Activated effector memory CD4-positive, alpha-beta T cell treated with anti-CD3 and anti-CD28 coated beads, Interleukin-2, amount 50 U/mL, for 16 hours (primary cell): ENCODE data around the gene ZMYND11.

Experiments
- DNase-seq: peaks from one replicate; pipeline ENCODE4 v3.0.0-alpha.2; 2020

The ZMYND11 gene

GRCh38 chr10:135132-135600, at the start of gene ZMYND11:
TSS of gene ZMYND11 (plus strand) at chr10:135455. CDS start at chr10:180013, 44,558 bp downstream.
- peak; percentile 89 for DNase-seq

GRCh38 chr10:86031-86430, 49.2 kb upstream of the ZMYND11 start:
- DNase-seq, result no peak

GRCh38 chr10:87177-88080, 47.8 kb upstream of the ZMYND11 start:
- no peak for DNase-seq

- no peak for DNase-seq
These were observed 47.0 kb upstream of the ZMYND11 start for GRCh38 chr10:88253-88652.

DNA sequence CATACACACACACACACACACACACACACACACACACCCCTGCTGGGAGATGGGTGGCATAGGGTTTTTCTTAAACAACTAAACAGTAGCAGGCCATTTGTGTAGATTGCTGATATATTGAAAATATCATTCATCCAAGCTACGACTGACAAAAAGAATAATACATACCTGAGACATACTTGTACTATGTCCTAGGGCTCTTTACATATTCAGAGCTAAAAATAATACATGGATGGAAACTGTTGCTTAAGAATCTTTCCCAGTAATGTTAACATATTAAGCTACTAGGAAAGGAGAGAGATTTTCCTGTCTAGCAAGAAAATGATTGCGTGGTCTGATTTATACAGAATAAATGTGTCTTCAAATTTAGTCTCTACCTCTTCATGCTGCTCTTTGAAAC, 46.0 kb upstream of the ZMYND11 start:
- no peak for DNase-seq

- no peak for DNase-seq
These were observed 45.1 kb upstream of the ZMYND11 start for GRCh38 chr10:90161-90560.

DNA sequence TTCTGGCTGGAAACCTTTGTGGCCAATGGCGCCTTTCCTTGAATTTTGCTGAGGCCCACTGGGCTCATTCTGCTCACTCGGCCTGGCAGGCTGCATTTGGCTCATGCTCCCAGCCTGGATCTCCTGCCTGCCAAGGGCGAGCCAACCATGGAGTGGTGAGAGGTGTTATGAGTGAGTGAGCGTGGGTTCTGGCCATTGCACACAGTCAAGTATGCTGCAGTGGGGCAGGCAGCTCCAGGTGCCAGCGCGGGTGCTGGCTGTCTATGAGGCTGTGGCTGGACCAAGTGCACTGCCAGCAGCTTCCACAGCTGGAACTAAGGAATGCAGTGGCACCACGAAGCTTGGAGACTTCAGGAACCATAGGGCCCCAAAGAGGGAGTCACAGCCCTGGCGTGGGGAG, 43.9 kb upstream of the ZMYND11 start:
- no peak for DNase-seq

- DNase-seq, result no peak
These were observed 43.1 kb upstream of the ZMYND11 start for GRCh38 chr10:92153-92552.

GRCh38 chr10:92846-93245, 42.4 kb upstream of the ZMYND11 start:
- no peak for DNase-seq

DNA sequence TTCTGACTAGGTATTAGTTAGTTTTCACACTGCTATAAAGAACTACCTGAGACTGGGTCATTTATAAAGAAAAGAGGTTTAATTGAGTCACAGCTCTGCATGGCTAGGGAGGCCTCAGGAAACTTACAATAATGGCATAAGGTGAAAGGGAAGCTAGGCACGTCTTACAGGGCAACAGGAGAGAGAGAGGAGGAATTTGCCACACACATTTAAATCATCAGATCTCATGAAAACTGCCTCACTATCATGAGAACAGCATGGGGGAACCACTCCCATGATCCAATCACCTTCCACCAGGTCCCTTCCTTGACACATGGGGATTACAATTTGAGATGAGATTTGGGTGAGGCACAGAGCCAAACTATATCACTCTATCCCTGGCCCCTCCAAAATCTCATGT, 40.6 kb upstream of the ZMYND11 start:
- no peak for DNase-seq

- DNase-seq, result no peak
These were observed 39.7 kb upstream of the ZMYND11 start for GRCh38 chr10:95356-96115.

DNA sequence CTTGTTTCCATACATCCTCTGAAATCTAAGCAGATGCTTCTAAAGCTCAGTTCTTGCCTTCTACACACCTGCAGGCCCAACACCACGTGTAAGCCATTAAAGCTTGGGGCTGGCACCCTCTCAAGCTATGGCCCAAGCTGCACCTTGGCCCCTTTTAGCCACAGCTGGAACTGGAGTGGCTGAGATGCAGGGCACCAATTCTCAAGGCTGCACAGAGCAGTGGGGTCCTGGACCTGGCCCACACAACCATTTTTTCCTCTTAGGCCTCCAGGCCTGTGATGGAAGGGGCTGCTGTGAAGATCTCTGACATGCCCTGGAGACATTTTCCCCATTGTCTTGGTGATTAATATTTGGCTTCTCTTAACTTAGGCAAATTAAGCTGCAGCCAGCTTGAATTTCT, 38.8 kb upstream of the ZMYND11 start:
- DNase-seq, result no peak

DNA sequence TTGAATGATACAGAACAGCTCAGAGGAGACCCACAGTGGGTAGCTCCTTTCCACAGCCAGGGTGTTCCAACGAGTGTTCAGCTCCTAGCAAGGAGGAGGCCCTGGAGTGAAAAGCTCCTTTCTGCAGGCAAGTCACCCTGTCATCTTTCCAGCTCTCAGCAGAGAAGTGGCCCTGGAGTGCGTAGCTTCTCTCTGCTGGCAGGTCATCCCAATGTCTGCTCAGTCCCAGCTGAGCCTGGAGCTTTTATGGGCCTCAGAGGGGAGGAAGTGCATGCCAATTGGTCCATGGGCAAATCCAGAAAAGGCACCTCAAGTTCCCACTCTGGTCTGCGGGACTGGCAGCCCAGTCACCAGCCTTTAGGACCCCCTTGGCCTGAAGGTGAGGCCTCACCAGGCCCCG, 30.8 kb upstream of the ZMYND11 start:
- DNase-seq, result no peak

DNA sequence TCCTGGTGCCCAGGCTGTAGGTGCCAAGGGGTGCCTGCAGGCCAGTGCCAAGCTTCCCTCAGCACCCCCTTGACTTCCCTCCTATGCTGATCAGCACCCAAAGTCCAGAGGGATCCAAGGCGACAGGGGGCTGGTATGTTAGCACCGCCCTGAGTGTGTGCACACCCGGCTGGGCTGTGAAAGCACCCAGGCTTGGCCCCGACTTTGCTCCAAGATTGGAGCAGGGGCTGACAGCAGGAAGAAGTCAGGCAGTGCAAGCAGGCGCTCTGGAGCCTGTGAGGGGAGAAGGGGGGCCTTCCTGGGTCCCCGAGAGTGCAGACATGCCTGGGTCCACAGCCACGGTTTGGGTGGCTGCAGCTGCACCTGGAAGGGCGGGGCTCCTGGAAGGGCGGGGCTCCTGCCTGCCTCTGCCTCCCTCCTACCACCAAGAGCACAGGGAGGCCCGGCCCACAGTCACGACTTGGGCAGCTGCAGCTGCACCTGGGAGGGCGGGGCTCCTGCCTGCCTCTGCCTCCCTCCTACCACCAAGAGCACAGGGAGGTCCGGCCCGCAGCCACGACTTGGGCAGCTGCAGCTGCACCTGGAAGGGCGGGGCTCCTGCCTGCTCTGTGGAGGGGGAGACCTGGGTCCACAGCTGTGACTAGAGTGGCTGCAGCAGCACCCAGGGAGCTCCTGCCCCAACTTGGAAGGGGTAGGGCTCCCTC, 30.2 kb upstream of the ZMYND11 start:
- no peak for DNase-seq

DNA sequence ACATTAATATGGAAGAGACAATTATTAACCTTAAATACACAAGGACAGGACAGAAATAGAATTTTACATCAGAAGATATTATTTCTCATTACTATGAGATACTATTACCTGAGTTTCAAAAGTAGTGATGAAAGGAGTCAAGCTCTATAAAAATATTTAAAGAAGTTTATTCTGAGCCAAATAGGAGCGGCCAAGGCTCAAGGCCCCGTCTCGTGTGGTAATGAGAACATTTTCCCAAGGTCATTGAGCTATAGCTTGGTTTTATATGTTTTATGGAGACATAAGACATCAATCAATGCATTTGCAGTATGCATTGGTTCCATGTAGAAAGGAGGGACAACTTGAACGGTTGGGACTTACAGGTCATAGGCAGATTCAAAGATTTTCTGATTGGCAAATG, 29.4 kb upstream of the ZMYND11 start:
- no peak for DNase-seq

DNA sequence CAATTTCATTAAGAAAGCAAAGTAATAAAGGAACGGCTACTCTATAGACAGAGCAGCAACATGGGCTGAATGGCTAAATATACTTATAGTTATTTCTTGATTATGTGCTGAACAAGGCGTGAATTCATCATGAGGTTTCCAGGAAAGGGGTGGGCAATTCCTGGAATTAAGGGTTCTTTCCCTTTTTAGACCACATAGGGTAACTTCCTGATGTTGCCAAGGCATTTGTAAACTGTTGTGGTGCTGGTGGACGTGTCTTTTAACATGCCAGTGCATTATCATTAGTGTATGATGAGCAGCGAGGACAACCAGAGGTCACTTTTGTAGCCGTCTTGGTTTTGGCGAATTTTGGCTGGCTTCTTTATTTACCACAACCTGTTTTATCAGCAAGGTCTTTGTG, 28.5 kb upstream of the ZMYND11 start:
- DNase-seq, result no peak

- DNase-seq, result no peak
These were observed 23.0 kb upstream of the ZMYND11 start for GRCh38 chr10:112246-112645.

DNA sequence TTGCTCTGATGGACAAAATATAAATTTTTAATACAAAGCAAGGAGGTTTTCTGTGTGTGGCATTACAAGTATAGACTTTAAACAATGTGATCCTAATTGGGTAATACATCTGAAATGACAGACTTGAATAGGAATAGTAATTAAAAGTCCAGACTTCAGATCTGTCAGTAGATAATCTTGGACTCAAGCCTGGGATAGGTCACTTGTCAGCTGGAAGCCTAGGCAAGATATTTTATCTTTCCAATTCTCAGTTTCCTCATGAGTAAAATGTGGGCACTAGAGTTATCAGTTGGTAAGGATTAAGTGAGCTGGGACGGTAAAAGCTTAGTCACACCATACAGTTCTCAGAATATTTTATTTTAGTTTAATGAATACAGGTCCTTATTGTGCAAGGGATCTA, 10.4 kb upstream of the ZMYND11 start:
- DNase-seq, result no peak

- no peak for DNase-seq
These were observed 7.4 kb upstream of the ZMYND11 start for GRCh38 chr10:127612-128432.

DNA sequence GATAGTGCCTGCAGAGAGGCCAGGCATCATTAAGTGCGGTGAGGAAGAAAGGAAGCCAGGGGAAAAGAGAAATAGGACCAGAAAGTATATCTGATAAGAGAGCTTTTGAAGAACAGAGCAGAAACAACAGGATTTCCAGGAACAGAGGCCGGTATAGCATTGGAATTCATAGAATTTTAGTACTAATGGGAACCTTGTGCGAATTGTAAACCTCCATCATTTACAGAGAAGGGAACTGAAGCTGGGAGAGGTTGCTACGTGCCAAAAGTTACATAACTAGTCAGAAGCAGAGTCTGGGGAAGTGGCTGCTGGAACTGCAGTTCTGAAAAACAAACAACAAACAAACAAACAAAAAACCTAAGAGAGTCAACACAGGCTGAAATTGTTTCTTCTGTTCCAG, 5.4 kb upstream of the ZMYND11 start:
- no peak for DNase-seq

DNA sequence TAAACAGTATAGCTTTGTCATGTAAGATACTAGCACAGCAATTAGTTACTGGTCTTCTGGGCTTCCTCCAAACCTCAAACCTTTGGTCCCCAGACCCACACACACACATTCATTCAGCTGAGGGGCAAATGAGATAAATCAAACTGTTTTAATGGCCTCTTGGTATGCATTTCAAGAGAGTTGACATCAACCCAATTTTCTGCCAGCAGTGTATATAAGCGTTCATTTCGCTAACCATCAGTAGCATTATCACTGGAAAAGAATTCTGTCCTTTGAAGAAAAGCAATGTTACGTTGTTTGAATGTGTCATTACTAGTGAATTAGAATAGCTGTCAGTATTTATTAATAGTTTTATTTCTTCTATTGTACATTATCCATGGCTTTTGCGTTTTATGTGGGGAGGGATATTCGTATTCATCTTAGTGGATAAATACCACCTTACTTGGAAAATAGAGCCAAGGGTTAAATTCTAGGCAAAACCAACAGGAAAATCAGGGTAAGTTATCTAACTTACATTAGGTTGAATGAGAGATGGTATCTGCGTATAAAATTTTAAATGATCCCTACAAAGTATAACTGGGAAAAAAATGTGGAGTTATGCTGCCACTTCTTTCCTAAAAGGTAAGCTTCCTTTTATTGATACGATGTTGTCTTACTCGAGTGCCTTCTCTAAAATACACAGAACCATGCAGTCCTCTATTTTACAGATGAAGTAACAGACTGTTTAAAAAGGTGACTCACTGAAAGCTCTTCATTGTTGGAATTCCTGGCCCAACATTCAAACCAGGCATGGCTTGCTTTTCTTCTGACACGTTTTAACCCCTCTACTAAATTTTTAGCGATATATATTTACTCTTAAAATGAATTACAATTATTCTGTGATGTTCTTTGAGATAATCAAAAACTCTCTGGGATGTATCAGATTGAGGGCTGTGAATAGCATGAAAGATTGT, 2.0 kb upstream of the ZMYND11 start:
- DNase-seq, result no peak
